GM21390 (cell line): ENCODE data around the gene AGTRAP.

Source experiments
- ATAC-seq: cut with Tn5 transposase; IDR thresholded peaks from one replicate; pipeline ENCODE4 v1.9.1; 2021; ENCODE audit not compliant: unreplicated experiment

AGTRAP gene

GRCh38 chr1:11731691-11732283 lies 4.1 kb upstream of the AGTRAP start:
- ATAC-seq: no peak

GRCh38 chr1:11733306-11733705 lies 2.6 kb upstream of the AGTRAP start:
- no peak for ATAC-seq

- peak; percentile 20 for ATAC-seq
These were observed 444 bp upstream of the AGTRAP start for GRCh38 chr1:11735531-11735853.

- no peak for ATAC-seq
These were observed 1.1 kb downstream of the AGTRAP start for GRCh38 chr1:11736746-11737639.

- ATAC-seq: no peak
These were observed 2.2 kb downstream of the AGTRAP start for GRCh38 chr1:11738096-11738495.

GRCh38 chr1:11738783-11739182 lies 2.8 kb downstream of the AGTRAP start:
- ATAC-seq: no peak

GRCh38 chr1:11740258-11741192 lies 4.6 kb downstream of the AGTRAP start:
- ATAC-seq: no peak

- no peak for ATAC-seq
These were observed 5.5 kb downstream of the AGTRAP start for GRCh38 chr1:11741482-11741881.

GRCh38 chr1:11741919-11742558 lies 6.1 kb downstream of the AGTRAP start:
- no peak for ATAC-seq

GRCh38 chr1:11744287-11744686 lies 8.4 kb downstream of the AGTRAP start:
- no peak for ATAC-seq

GRCh38 chr1:11746092-11746491 lies 10.2 kb downstream of the AGTRAP start:
- ATAC-seq: no peak

GRCh38 chr1:11746795-11747487 lies 11.0 kb downstream of the AGTRAP start:
- no peak for ATAC-seq

GRCh38 chr1:11748294-11749202 lies 12.6 kb downstream of the AGTRAP start:
- ATAC-seq: peak; percentile 18

GRCh38 chr1:11749203-11749689 lies 13.3 kb downstream of the AGTRAP start:
- ATAC-seq: peak; percentile 77

- no peak for ATAC-seq
These were observed 14.1 kb downstream of the AGTRAP start for GRCh38 chr1:11749996-11750395.

GRCh38 chr1:11751087-11751486 lies 15.2 kb downstream of the AGTRAP start:
- no peak for ATAC-seq

- ATAC-seq: no peak
These were observed 16.6 kb downstream of the AGTRAP start for GRCh38 chr1:11752359-11753088.

- ATAC-seq: no peak
These were observed 17.7 kb downstream of the AGTRAP start for GRCh38 chr1:11753555-11754208.
